GM19397 (cell line): Measurements from ENCODE around the gene PLAAT2.
"Not testable (repeated sequence)": the region's sequence is repeated elsewhere in the genome, so short reads cannot be mapped to it uniquely, and the experiment has no call there.

Source experiments
- ATAC-seq: cut with Tn5 transposase; IDR thresholded peaks from one replicate; pipeline ENCODE4 v1.9.1; 2021; ENCODE audit warnings: mild to moderate bottlenecking, moderate library complexity; ENCODE audit not compliant: unreplicated experiment

Gene PLAAT2

DNA sequence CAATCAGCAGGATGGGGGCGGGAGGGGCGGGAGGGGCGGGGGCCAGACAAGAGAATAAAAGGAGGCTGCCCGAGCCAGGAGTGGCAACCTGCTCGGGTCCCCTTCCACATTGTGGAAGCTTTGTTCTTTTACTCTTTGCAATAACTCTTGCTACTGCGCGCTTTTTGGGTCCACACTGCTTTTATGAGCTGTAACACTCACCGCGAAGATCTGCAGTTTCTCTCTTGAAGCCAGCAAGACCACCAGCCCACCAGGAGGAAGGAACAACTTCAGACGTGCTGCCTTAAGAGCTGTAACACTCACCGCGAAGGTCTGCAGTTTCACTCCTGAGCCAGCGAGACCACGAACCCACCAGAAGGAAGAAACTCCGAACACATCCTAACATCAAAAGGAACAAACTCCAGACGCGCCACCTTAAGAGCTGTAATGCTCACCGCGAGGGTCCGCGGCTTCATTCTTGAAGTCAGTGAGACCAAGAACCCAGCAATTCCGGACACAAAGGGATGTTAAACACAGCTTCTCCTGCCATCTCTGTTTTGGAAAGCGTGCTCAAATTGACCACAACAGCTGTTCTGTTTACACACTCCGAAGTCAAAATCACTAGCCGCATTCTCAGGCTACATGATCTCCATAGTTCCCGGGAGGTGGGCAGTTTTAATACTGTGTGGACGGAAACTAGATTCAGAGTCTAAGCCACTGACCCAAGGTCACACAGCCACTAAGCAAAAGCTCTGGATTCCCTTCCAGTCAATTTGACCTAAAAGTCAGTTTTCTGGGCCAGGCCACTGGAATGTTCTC, 11.9 kb downstream of the PLAAT2 start:
- ATAC-seq = no peak

DNA sequence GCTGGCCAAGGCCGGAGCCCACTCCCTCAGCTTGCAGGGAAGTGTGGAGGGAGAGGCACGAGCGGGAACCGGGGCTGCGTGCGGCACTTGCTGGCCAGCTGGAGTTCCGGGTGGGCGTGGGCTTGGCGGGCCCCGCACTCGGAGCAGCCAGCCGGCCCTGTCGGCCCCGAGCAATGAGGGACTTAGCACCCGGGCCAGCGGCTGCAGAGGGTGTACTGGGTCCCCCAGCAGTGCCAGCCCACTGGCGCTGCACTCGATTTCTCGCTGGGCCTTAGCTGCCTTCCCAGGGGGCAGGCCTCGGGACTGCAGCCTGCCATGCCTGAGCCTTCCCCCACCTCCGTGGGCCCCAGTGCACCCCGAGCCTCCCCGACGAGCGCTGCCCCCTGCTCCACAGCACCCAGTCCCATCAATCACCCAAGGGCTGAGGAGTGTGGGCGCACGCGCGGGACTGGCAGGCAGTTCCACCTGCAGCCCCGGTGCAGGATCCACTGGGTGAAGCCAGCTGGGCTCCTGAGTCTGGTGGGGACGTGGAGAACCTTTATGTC, 13.0 kb downstream of the PLAAT2 start:
- not testable (repeated sequence) for ATAC-seq

DNA sequence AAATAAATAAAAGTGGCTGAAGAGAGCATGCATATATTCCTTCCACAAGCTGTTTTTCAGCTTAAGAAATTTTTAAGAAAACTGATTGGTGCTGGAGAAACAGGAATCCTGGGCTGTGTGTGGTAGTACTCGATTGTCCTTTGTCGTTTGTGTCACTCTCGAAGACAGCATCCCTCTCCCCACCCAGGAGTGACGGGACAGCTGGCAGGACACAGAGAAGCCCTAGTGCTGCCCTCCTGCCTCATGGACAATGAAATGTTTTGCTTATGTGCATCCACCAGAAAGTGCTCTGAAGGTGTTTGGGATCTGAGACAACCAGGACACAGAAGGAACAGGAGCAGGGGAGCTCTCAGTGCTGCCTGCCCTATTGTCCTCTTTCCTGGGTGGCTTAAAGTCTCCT, 13.8 kb downstream of the PLAAT2 start:
- ATAC-seq = no peak

GRCh38 chr11:63548178-63548577, 15.0 kb downstream of the PLAAT2 start:
- no peak for ATAC-seq

GRCh38 chr11:63547061-63547460, 16.1 kb downstream of the PLAAT2 start:
- ATAC-seq = no peak

DNA sequence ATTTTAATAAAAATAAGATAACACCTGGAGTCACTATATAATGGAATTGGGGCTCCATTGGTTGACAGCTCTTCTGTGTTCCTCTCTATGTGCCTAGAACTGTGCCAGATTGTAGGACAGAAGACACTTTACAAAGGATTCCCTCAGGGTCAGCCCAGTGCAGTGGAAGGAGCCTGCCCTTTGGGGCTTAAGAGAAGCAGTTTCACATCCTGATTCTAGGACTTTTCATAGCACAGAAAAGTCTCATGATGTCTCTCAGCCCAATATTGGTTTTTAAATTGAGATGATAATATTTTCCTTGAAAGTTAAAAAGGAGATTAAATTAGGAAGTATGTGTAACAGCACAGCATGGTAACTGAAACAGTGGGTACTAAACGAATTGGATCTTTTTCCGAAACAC, 19.5 kb downstream of the PLAAT2 start:
- no peak for ATAC-seq

DNA sequence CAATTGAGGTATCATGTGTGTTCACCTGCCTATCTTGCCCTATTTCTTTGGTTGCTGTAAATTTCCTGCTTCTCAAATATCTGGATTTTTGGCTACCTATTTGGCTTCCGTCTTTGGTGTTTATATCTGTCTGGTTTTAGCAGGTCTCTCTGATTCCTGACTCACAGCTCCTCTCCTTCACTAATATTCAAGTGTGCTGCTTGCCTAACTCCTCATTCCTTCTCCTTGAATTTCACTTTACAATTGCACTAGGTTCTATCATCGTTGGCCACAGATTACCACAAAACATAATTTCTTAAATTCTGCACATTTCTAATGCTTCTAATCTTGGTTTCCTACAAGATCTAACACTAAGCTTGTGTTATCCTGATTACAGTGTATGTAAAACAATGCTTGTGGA, 20.7 kb downstream of the PLAAT2 start:
- ATAC-seq = not testable (repeated sequence)

GRCh38 chr11:63537293-63538101, 25.7 kb downstream of the PLAAT2 start:
- ATAC-seq = no peak

DNA sequence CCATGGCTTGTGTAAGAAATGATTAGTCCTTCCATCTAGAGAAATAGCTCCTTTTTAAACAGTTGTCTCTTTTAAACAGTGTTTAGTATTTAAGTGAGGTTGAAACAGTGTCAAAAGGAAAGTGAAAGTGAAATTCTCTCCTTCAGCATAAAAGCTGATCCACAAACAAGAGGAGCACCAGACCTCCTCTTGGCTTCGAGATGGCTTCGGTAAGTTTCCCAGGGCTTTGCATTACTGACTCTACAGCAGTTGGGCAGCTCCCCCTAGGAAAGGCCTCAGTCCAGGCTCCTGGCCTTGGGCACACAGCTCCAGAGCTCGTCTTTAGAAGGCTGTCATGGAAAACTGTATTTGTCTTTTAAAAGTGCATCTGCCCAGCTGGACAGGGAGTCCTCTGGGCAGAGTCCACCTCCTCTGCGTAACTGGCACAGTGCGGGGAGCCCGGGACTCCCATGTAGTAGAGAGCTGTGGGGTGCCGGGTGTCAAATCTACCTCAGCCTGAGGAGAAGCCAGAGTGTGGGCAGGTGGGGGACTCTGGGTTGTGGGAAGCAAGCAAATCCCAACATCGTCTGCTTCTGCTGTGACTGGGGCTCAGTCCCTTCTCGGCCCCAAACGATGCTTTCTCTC, 26.4 kb downstream of the PLAAT2 start, which contains the start of gene PLAAT4:
PLAAT4 (plus strand) TSS at position 140 of the 624 bp plus-strand sequence; CDS start at position 201, 61 bp downstream.
- ATAC-seq = no peak

- ATAC-seq = no peak
Measured at GRCh38 chr11:63535734-63536133, 27.4 kb downstream of the PLAAT2 start.

- ATAC-seq = no peak
Measured at GRCh38 chr11:63534895-63535461, 28.2 kb downstream of the PLAAT2 start.

DNA sequence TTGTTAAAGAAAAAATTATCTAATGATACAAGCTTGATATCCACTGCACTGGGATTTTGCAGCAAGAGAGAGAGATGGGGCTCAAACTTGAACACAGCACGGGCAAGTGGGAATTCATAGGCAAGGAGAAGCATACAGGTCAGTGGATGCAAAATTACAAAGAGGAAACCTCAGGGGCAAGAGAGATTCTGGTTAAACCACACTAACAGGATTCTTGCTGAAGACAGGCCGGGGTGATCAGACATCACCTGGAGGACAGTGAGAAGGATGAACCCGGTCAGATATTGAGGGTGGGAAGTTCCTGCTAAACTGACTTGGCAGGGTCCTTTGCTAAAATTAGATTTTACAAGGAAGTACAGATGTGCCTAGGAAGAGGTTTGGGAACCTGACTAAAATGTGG, 29.1 kb downstream of the PLAAT2 start:
- no peak for ATAC-seq

DNA sequence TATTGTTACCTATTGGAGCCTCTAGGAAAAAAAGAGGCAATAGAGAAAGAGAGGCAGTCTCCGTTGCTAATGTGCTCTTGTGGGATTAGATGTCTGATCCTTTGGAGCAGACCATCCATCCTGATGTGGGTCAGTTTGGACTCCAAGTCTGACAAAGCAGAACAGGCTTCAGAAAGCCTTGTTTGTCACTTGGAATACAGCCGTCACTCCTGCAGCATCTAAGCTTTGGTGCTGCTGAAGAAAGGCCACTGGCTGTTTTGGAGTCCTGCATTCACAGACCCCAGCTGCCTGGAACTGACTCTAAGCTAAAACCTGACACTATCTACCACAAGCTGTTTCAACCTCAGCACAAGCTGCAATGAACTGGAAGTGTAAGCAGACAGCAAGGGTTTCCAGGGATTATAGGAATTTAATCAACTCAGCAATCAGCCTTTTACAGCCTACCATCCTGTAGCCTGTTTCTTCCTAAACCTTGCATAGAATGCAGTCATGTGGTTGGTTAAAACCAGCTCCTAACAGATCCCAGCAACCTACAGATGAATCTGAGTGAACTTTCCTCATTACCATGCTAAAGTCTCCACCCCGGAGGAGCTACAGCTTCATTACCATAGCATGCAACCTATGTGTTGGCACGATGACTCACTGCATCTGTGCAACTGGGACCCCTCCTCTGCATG, 30.2 kb downstream of the PLAAT2 start:
- no peak for ATAC-seq

- ATAC-seq = no peak
Measured at GRCh38 chr11:63532117-63532516, 31.1 kb downstream of the PLAAT2 start.

GRCh38 chr11:63531074-63531792, 31.9 kb downstream of the PLAAT2 start:
- peak; percentile 78 for ATAC-seq

- ATAC-seq = no peak
Measured at GRCh38 chr11:63530021-63530420, 33.2 kb downstream of the PLAAT2 start.

DNA sequence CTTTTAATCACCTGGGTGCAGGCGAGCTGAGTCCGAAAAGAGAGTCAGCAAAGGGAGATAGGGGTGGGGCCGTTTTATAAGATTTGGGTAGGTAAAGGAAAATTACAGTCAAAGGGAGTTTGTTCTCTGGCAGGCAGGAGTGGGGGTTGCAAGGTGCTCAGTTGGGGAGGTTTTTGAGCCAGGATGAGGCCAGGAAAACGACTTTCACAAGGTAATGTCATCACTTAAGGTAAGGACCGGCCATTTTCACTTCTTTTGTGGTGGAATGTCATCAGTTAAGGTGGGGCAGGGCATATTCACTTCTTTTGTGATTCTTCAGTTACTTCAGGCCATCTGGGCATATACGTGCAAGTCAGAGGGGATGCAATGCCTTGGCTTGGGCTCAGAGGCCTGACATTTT, 33.8 kb downstream of the PLAAT2 start:
- not testable (repeated sequence) for ATAC-seq

DNA sequence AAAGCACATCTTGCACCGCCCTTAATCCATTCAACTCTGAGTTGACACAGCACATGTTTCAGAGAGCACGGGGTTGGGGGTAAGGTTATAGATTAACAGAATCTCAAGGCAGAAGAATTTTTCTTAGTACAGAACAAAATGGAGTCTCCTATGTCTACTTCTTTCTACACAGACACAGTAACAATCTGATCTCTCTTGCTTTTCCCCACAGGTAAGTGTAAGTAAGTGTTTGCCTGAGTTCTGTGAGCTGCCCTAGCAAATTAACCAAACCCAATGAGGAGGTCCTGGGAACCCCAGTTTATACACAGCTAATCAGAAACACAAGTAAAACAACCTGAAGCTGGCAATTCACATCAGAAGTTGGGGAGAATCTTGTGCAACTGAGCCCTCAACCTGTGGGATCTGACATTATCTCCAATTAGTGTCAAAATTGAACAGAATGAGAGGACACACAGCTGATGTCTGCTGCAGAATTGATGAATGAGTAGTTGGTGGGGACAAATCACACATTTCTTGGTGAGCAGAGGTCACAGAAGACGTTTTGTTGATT, 34.4 kb downstream of the PLAAT2 start:
- not testable (repeated sequence) for ATAC-seq

DNA sequence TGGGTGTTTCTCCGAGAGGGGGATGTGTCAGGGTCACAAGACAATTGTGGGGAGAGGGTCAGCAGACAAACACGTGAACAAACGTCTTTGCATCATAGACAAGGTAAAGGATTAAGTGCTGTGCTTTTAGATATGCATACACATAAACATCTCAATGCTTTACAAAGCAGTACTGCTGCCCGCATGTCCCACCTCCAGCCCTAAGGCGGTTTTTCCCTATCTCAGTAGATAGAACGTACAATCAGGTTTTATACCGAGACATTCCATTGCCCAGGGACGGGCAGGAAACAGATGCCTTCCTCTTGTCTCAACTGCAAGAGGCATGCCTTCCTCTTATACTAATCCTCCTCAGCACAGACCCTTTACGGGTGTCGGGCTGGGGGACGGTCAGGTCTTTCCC, 35.0 kb downstream of the PLAAT2 start:
- not testable (repeated sequence) for ATAC-seq
